ENCODE measurements around the gene PCF11. TPM values are rescaled to one million over a fixed set of nuclear protein-coding genes. Genes with fewer than 3 reads are reported as not detected.

PCF11 gene
- total RNA-seq, 1 experiment from 2014 or later, result 46.1 TPM

DNA sequence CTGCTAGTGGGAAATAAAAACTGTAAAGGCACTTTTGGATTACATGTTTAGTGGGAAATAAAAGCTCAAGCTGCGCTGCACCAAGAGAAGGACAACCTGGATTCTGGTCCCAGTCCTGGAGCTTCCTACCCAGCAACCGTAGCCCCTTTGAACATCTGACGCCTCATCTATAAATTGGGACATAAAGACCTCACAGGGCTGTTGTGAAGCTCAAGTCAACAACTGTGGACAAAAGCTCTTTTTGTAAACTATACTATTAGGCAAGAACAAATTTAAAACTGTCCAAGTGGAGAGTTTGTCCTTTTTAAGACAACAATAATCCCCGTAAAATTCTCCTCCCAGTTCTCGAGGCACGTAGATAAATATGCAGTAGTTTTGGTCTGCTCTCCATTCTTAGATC, 17.6 kb upstream of the PCF11 start:
- Mint-ChIP-seq H3K4me1 (no peaks in the 10 kb centered on the region), H3K27ac (no peak overlapping the region), H3K36me3 (no peaks in the 10 kb centered on the region), H3K4me3 (no peak overlapping the region), H3K9me3 (no peaks in the 10 kb centered on the region), H3K27me3 (ENCODE audit: low read depth) (no peaks in the 10 kb centered on the region)
- ChIA-PET CTCF (interaction anchor here (0.7 to 1.0 kb wide), 2 partner anchors 16 to 239 kb away, joined by 3 read pairs; partner anchors contain the start of gene PRCP), POLR2A (no interaction called here)
- TF ChIP-seq ZNF138 (CRISPR knock-in tag; conservative IDR thresholded peaks at IDR 0.05) (no peak), ZNF396 (CRISPR knock-in tag; IDR thresholded peaks at IDR 0.05; ENCODE audit: borderline replicate concordance) (no peak), OVOL2 (CRISPR knock-in tag; IDR thresholded peaks at IDR 0.05; ENCODE audit: borderline replicate concordance) (no peak), TP53 (CRISPR knock-in tag; IDR thresholded peaks at IDR 0.05) (no peak)
- TF ChIP-seq, protein P1, sequence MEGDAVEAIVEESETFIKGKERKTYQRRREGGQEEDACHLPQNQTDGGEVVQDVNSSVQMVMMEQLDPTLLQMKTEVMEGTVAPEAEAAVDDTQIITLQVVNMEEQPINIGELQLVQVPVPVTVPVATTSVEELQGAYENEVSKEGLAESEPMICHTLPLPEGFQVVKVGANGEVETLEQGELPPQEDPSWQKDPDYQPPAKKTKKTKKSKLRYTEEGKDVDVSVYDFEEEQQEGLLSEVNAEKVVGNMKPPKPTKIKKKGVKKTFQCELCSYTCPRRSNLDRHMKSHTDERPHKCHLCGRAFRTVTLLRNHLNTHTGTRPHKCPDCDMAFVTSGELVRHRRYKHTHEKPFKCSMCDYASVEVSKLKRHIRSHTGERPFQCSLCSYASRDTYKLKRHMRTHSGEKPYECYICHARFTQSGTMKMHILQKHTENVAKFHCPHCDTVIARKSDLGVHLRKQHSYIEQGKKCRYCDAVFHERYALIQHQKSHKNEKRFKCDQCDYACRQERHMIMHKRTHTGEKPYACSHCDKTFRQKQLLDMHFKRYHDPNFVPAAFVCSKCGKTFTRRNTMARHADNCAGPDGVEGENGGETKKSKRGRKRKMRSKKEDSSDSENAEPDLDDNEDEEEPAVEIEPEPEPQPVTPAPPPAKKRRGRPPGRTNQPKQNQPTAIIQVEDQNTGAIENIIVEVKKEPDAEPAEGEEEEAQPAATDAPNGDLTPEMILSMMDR (IDR thresholded peaks at IDR 0.05), result no peak
- DNase-seq (ENCODE audit: low spot score), result no peak
- ATAC-seq, result no peak

DNA sequence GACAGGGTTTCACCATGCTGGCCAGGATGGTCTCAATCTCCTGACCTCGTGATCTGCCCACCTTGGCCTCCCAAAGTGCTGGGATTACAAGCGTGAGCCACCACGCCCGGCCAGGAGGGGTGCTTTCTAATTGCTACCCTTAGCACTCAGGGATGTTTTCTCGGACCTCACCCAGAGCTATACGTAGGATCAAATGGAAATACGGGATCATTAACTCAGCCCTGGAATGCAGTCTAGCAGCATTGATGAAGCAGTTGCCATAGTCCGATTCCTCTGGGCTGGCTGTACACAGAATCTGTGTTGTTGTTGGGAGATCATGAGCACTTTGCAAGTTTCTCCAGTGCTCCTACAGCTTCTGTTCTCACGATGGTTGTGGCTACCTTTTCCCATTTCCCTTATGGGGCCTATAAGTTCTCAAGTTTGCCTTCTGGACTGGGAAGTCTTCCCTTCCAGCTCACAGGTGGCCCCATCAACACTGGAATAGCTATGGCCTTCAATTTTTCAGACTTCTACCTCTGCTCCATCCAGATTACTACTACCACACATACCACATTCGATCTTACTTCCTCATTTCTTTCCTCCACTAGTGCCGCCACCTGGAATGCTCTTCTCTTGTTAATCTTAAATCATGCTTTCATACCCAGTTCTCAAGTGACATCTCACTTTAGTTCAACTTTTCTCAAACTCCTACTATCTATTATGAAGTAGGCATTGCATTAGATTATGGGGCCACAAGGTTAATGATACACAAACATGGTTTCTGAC, 16.1 kb upstream of the PCF11 start:
- no peak for TF ChIP-seq MXD4 (CRISPR knock-in tag; IDR thresholded peaks at IDR 0.05; ENCODE audit: borderline replicate concordance)
- no peak for TF ChIP-seq KAT7 (CRISPR knock-in tag; IDR thresholded peaks at IDR 0.05; ENCODE audit: borderline replicate concordance)
- TF ChIP-seq, protein P2, sequence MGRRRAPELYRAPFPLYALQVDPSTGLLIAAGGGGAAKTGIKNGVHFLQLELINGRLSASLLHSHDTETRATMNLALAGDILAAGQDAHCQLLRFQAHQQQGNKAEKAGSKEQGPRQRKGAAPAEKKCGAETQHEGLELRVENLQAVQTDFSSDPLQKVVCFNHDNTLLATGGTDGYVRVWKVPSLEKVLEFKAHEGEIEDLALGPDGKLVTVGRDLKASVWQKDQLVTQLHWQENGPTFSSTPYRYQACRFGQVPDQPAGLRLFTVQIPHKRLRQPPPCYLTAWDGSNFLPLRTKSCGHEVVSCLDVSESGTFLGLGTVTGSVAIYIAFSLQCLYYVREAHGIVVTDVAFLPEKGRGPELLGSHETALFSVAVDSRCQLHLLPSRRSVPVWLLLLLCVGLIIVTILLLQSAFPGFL (CRISPR knock-in tag; IDR thresholded peaks at IDR 0.05; ENCODE audit: borderline replicate concordance), result no peak
- no peak for TF ChIP-seq CREM (CRISPR knock-in tag; IDR thresholded peaks at IDR 0.05)
- TF ChIP-seq, protein P3, sequence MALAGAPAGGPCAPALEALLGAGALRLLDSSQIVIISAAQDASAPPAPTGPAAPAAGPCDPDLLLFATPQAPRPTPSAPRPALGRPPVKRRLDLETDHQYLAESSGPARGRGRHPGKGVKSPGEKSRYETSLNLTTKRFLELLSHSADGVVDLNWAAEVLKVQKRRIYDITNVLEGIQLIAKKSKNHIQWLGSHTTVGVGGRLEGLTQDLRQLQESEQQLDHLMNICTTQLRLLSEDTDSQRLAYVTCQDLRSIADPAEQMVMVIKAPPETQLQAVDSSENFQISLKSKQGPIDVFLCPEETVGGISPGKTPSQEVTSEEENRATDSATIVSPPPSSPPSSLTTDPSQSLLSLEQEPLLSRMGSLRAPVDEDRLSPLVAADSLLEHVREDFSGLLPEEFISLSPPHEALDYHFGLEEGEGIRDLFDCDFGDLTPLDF (CRISPR knock-in tag; IDR thresholded peaks at IDR 0.05), result no peak
- TF ChIP-seq ZNF423 (CRISPR knock-in tag; IDR thresholded peaks at IDR 0.05), result no peak
- TF ChIP-seq, protein P1 (IDR thresholded peaks at IDR 0.05), result no peak
- TF ChIP-seq, protein P4, sequence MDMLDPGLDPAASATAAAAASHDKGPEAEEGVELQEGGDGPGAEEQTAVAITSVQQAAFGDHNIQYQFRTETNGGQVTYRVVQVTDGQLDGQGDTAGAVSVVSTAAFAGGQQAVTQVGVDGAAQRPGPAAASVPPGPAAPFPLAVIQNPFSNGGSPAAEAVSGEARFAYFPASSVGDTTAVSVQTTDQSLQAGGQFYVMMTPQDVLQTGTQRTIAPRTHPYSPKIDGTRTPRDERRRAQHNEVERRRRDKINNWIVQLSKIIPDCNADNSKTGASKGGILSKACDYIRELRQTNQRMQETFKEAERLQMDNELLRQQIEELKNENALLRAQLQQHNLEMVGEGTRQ (CRISPR knock-in tag; IDR thresholded peaks at IDR 0.05), result no peak
- no peak for TF ChIP-seq TEAD4 (CRISPR knock-in tag; IDR thresholded peaks at IDR 0.05)
- ATAC-seq (no peak), DNase-seq (ENCODE audit: low spot score) (no peak)
- Mint-ChIP-seq H3K36me3 (no peaks in the 10 kb centered on the region), H3K4me3 (no peak overlapping the region), H3K4me1 (no peaks in the 10 kb centered on the region), H3K27me3 (ENCODE audit: low read depth) (no peaks in the 10 kb centered on the region), H3K27ac (no peak overlapping the region; the same call in 1 of the 2 replicates), H3K9me3 (no peaks in the 10 kb centered on the region)
- ChIA-PET CTCF (interaction anchor here (0.6 kb wide), 1 partner anchor 32 kb away, joined by 3 read pairs; no protein-coding TSS in a partner anchor), POLR2A (interaction anchor here (1.0 kb wide), 1 partner anchor 15 kb away, joined by 3 read pairs; the partner anchor contains the start of gene PCF11)

DNA sequence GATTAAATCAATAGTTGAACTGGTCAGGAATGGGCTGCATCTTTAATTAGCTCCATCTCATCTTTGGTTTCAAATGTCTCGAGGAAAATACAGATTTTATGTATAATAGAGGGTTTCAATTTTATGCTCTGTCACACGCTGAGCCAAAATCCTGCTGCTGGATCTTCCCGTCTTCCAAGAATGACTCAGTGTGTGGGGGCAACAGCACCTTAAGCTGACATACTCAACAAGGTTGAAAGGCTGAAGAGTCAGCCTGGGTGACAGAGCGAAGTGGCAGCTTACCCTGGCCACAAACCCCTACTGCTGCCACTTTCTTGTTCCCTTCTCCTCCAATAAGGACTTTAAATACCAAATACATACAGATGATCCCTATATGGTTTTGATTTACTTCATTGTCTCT, 9.0 kb upstream of the PCF11 start:
- CTCF ChIA-PET, result no interaction called here
- DNase-seq (ENCODE audit: low spot score) (no peak), ATAC-seq (no peak)
- Mint-ChIP-seq H3K27ac (no peak overlapping the region), H3K4me3 (no peak overlapping the region), H3K4me1 (no peaks in the 10 kb centered on the region), H3K9me3 (no peaks in the 10 kb centered on the region), H3K27me3 (ENCODE audit: low read depth) (no peaks in the 10 kb centered on the region), H3K36me3 (no peaks in the 10 kb centered on the region)
- TF ChIP-seq ZNF138 (CRISPR knock-in tag; conservative IDR thresholded peaks at IDR 0.05) (no peak), ZBTB21 (CRISPR knock-in tag; IDR thresholded peaks at IDR 0.05; ENCODE audit: borderline replicate concordance) (no peak)
- POLR2A ChIA-PET, result interaction anchor here (1.1 kb wide), 1 partner anchor 9 kb away, joined by 3 read pairs; the partner anchor contains the start of gene PCF11
